NB4 (cell line): ENCODE measurements around the gene CDC14A.

ENCODE experiments used
- DNase-seq: peaks from one replicate; pipeline ENCODE4 v3.0.0; 2010; ENCODE audit warnings: low read depth
- H3K4me3 ChIP-seq: one replicate; pipeline ENCODE4 v1.5.1; 2011; ENCODE audit warnings: mild to moderate bottlenecking, low read depth, low read length, moderate library complexity
- CTCF ChIP-seq: IDR thresholded peaks from one replicate; pipeline ENCODE4 v1.5.1; 2012; ENCODE audit warnings: low read depth, low read length
- MAX ChIP-seq: IDR thresholded peaks from 2 replicates; pipeline ENCODE4 v1.6.1; 2011; ENCODE audit warnings: low read depth, low read length
- MYC ChIP-seq: IDR thresholded peaks from 2 replicates; pipeline ENCODE4 v1.6.1; 2011; ENCODE audit warnings: low read depth, low read length
- POLR2A ChIP-seq: IDR thresholded peaks from 2 replicates; pipeline ENCODE4 v1.6.1; 2011; ENCODE audit warnings: mild to moderate bottlenecking; ENCODE audit not compliant: insufficient read length; ENCODE audit errors: extremely low read depth

Gene CDC14A

GRCh38 chr1:100433563-100433962 lies 81.3 kb downstream of the CDC14A start:
- TF ChIP-seq MAX: no peak
- no peak for TF ChIP-seq MYC
- TF ChIP-seq POLR2A: no peak
- no peak for TF ChIP-seq CTCF
- H3K4me3 ChIP-seq: no peak overlapping the region
- no peak for DNase-seq

- no peak overlapping the region for H3K4me3 ChIP-seq
- no peak for TF ChIP-seq CTCF
- no peak for TF ChIP-seq POLR2A
- TF ChIP-seq MYC: no peak
- no peak for TF ChIP-seq MAX
- DNase-seq: no peak
Observed at GRCh38 chr1:100434831-100435230, 82.5 kb downstream of the CDC14A start.

GRCh38 chr1:100438375-100438774 lies 86.1 kb downstream of the CDC14A start:
- TF ChIP-seq POLR2A (no peak), CTCF (no peak), MYC (no peak), MAX (no peak)

GRCh38 chr1:100438789-100439188 lies 86.5 kb downstream of the CDC14A start:
- TF ChIP-seq CTCF: no peak
- TF ChIP-seq POLR2A: no peak
- H3K4me3 ChIP-seq: no peak overlapping the region
- DNase-seq: no peak

More at GRCh38 chr1:100438375-100438774, 86.1 kb downstream of the CDC14A start:
- DNase-seq: no peak
- no peak overlapping the region for H3K4me3 ChIP-seq

GRCh38 chr1:100440075-100440809 lies 87.9 kb downstream of the CDC14A start:
- peak; percentile 44 for DNase-seq
- no peak overlapping the region for H3K4me3 ChIP-seq
- TF ChIP-seq POLR2A: no peak
- TF ChIP-seq MYC: peak; percentile 46; the same call in 1 of the 2 replicates
- TF ChIP-seq MAX: peak; percentile 69

- H3K4me3 ChIP-seq: no peak overlapping the region
- TF ChIP-seq CTCF (no peak), MYC (no peak), MAX (no peak), POLR2A (no peak)
- DNase-seq: no peak
Observed at GRCh38 chr1:100441146-100441545, 88.8 kb downstream of the CDC14A start.
